ENCODE results near the gene CERS4.

The CERS4 gene, protein sequence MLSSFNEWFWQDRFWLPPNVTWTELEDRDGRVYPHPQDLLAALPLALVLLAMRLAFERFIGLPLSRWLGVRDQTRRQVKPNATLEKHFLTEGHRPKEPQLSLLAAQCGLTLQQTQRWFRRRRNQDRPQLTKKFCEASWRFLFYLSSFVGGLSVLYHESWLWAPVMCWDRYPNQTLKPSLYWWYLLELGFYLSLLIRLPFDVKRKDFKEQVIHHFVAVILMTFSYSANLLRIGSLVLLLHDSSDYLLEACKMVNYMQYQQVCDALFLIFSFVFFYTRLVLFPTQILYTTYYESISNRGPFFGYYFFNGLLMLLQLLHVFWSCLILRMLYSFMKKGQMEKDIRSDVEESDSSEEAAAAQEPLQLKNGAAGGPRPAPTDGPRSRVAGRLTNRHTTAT

DNA sequence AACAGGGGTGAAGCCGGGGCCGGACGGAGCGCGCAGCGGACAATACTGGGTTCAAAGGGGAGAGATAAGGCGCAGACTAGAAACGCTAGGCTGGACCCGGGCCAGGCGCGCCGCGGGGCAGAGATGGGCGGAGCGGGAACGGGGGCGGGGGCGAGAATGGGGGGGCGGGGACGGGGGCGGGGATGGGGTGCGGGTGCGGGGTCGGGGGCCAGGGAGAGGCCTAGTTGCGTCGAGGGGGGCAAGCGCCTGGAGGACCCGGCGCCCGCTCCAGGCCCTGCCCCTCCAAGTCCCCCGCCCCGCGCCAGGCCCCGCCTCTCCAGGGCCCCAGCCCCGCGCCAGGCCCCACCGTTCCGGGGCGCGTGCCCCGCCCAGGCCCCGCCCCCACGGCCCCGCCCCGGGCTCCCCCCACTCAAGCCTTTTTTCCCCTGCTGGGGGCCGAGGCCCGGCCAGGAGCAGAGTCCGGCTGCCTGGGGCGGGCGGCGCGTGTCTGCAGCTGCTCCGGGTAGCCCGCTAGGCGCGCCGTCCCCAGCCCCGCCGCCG, at the start of gene CERS4:
Gene CERS4, plus strand, starts transcription at position 449 of the 540 bp plus-strand sequence. CDS start 41,707 bp downstream, outside the sequence.
- Histone ChIP-seq H3K9me3 (ENCODE audit: control insufficient read depth in 2 of 2, low read length in 2 of 2) (no peaks in the 10 kb centered on the region), H3K4me1 (ENCODE audit: control insufficient read depth, insufficient read depth, low read length) (peaks cover 22% of the 10 kb centered on the region), H3K4me3 (ENCODE audit: low read length in 2 of 2) (peak within 1 kb of the TSS; percentile 73 to 82), H3K36me3 (ENCODE audit: control insufficient read depth in 2 of 2, insufficient read depth in 2 of 2, low read length in 2 of 2) (no peaks in the 10 kb centered on the region), H3K27me3 (ENCODE audit: control insufficient read depth in 1 of 2, insufficient read depth in 2 of 2, low read length in 2 of 2) (no peaks in the 10 kb centered on the region), H3K27ac (ENCODE audit: low read length) (peak within 1 kb of the TSS; percentile 11), H3K9ac (ENCODE audit: low read length in 2 of 2) (peak within 1 kb of the TSS; percentile 71 to 79)

DNA sequence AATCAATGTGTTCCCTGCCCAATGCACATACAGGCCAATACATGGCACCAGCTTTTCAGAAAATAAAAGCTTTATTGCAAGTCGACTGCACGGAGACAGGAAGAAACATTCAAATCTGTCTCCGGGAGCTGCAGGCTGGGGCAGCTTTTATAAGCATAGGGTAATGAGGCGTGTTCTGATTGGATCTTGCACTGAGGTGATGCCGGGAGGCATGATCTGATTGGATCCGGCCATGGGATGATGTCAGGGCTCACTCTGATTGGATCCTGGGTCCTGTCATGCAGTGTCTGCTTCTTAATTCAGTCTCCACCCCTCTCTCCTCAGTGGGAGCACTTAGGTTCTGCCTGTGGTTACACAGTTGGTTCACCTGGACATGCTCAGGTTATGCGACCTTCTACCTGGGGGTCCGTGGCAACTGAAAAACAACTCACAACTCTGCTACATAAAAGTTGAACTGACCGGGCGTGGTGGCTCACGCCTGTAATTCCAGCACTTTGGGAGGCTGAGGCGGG, 48.0 kb upstream of the CERS4 start:
- Histone ChIP-seq H3K4me1 (ENCODE audit: control insufficient read depth, insufficient read depth, low read length) (no peaks in the 10 kb centered on the region), H3K9me3 (ENCODE audit: control insufficient read depth in 2 of 2, low read length in 2 of 2) (no peaks in the 10 kb centered on the region), H3K27me3 (ENCODE audit: control insufficient read depth in 1 of 2, insufficient read depth in 2 of 2, low read length in 2 of 2) (no peaks in the 10 kb centered on the region), H3K9ac (ENCODE audit: low read length in 2 of 2) (no peak overlapping the region), H3K4me3 (ENCODE audit: low read length in 2 of 2) (no peak overlapping the region), H3K36me3 (ENCODE audit: control insufficient read depth in 2 of 2, insufficient read depth in 2 of 2, low read length in 2 of 2) (no peaks in the 10 kb centered on the region), H3K27ac (ENCODE audit: low read length) (no peak overlapping the region)

DNA sequence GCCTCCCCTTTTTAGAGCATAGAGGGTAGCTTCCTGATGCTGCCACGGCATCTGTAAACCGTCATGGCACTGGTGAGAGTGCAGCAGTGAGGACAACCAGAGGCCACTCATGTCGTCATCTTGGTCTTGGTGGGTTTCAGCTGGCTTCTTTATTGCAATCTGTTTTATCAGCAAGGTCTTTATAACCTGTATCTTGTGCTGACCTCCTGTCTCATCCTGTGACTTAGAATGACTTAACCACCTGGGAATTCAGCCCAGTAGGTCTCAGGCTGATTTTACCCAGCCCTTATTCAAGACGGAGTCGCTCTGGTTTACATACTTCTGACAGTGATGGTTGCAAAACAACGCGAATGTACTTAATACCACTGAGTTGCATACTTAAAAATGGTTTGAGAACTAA, 45.4 kb upstream of the CERS4 start:
- peak overlapping the region in 1 of 2 donors; percentile 29 for H3K4me3 ChIP-seq (ENCODE audit: low read length in 2 of 2)
- no peak overlapping the region for H3K9ac ChIP-seq (ENCODE audit: low read length in 2 of 2)
- no peaks in the 10 kb centered on the region for H3K27me3 ChIP-seq (ENCODE audit: control insufficient read depth in 1 of 2, insufficient read depth in 2 of 2, low read length in 2 of 2)
- no peaks in the 10 kb centered on the region for H3K36me3 ChIP-seq (ENCODE audit: control insufficient read depth in 2 of 2, insufficient read depth in 2 of 2, low read length in 2 of 2)
- H3K27ac ChIP-seq (ENCODE audit: low read length): no peak overlapping the region
- H3K4me1 ChIP-seq (ENCODE audit: control insufficient read depth, insufficient read depth, low read length): peaks cover 2% of the 10 kb centered on the region
- H3K9me3 ChIP-seq (ENCODE audit: control insufficient read depth in 2 of 2, low read length in 2 of 2): no peaks in the 10 kb centered on the region

DNA sequence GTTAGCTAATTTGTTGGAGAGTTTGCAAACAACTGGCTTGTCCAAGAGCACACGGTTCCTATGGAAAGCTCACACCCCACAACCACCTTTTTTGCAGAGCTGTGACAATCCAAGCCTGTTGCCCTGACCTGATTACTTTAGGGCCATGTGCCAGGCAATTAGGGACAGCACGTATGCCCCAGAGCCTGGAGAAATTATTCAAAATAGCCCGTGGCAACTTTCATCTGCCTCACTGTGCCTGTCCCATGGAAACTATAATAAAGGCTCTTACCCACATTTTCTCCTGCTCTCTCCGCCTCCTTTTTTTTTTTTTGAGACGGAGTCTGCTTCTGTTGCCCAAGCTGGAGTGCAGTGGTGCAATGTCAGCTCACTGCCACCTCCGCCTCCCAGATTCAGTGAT, 41.2 kb upstream of the CERS4 start:
- H3K9me3 ChIP-seq (ENCODE audit: control insufficient read depth in 2 of 2, low read length in 2 of 2): no peaks in the 10 kb centered on the region
- no peak overlapping the region for H3K4me3 ChIP-seq (ENCODE audit: low read length in 2 of 2)
- peaks cover 2% of the 10 kb centered on the region for H3K4me1 ChIP-seq (ENCODE audit: control insufficient read depth, insufficient read depth, low read length)
- H3K27ac ChIP-seq (ENCODE audit: low read length): no peak overlapping the region
- H3K9ac ChIP-seq (ENCODE audit: low read length in 2 of 2): no peak overlapping the region
- no peaks in the 10 kb centered on the region for H3K27me3 ChIP-seq (ENCODE audit: control insufficient read depth in 1 of 2, insufficient read depth in 2 of 2, low read length in 2 of 2)
- H3K36me3 ChIP-seq (ENCODE audit: control insufficient read depth in 2 of 2, insufficient read depth in 2 of 2, low read length in 2 of 2): no peaks in the 10 kb centered on the region

DNA sequence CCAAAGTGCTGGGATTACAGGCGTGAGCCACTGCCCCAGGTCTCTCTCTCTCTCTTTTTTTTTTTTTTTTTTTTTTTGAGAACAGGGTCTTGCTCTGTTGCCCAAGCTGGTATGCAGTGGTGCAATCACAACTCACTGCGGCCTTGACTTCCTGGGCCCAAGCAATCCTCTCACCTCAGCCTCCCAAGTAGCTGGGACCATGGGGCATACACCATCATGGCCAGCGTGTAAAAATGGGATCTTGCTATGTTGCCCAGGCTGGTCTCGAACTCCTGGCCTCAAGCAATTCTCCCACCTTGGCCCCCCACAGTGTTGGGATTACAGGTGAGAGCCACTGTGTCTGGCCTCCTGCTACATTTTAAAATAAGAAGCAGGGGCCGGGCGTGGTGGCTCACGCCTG, 40.6 kb upstream of the CERS4 start:
- H3K36me3 ChIP-seq (ENCODE audit: control insufficient read depth in 2 of 2, insufficient read depth in 2 of 2, low read length in 2 of 2): no peaks in the 10 kb centered on the region
- H3K4me1 ChIP-seq (ENCODE audit: control insufficient read depth, insufficient read depth, low read length): peaks cover 2% of the 10 kb centered on the region
- no peaks in the 10 kb centered on the region for H3K27me3 ChIP-seq (ENCODE audit: control insufficient read depth in 1 of 2, insufficient read depth in 2 of 2, low read length in 2 of 2)
- H3K27ac ChIP-seq (ENCODE audit: low read length): no peak overlapping the region
- no peaks in the 10 kb centered on the region for H3K9me3 ChIP-seq (ENCODE audit: control insufficient read depth in 2 of 2, low read length in 2 of 2)
- H3K4me3 ChIP-seq (ENCODE audit: low read length in 2 of 2): no peak overlapping the region
- no peak overlapping the region for H3K9ac ChIP-seq (ENCODE audit: low read length in 2 of 2)

DNA sequence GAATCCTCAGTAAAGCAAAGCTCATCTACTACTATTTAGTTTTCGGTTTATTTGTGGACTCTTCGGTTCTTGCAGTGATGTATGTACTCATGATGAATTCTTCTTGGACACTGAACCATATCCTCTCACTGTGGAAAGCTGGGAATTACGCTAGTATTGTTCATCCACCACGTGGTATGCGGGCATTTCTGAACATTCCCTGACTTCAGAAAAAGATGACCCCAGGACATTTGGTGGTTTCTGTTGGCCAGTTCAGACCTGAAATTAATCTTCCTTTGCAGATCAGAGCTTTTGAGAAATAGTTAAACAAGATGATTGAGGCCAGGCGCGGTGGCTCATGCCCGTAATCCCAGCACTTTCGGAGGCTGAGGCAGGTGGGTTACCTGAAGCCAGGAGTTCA, 34.5 kb upstream of the CERS4 start:
- no peaks in the 10 kb centered on the region for H3K9me3 ChIP-seq (ENCODE audit: control insufficient read depth in 2 of 2, low read length in 2 of 2)
- no peak overlapping the region for H3K4me3 ChIP-seq (ENCODE audit: low read length in 2 of 2)

DNA sequence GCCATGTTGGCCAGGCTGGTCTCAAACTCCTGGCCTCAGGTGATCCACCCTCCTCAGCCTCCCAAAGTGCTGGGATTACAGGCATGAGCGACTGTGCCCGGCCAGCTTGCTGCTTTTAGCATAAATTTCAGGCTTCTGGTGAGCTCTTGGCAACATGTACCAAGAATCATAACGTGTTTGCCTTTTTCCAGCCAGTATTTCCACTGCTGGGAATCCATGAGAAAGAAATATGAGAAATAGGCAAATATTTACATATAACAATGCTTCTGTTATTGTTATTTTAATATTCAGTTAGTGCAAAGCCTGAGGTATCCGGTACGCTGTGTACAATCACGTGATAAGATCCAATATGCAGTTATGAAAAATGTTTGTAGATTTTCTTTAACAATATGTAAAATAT, 29.2 kb upstream of the CERS4 start:
- Histone ChIP-seq H3K36me3 (ENCODE audit: control insufficient read depth in 2 of 2, insufficient read depth in 2 of 2, low read length in 2 of 2) (no peaks in the 10 kb centered on the region), H3K4me3 (ENCODE audit: low read length in 2 of 2) (no peak overlapping the region), H3K27me3 (ENCODE audit: control insufficient read depth in 1 of 2, insufficient read depth in 2 of 2, low read length in 2 of 2) (no peaks in the 10 kb centered on the region), H3K9me3 (ENCODE audit: control insufficient read depth in 2 of 2, low read length in 2 of 2) (no peaks in the 10 kb centered on the region), H3K9ac (ENCODE audit: low read length in 2 of 2) (no peak overlapping the region), H3K27ac (ENCODE audit: low read length) (no peak overlapping the region), H3K4me1 (ENCODE audit: control insufficient read depth, insufficient read depth, low read length) (no peaks in the 10 kb centered on the region)

More for the DNA sequence above, 34.5 kb upstream of the CERS4 start:
- Histone ChIP-seq H3K36me3 (ENCODE audit: control insufficient read depth in 2 of 2, insufficient read depth in 2 of 2, low read length in 2 of 2) (no peaks in the 10 kb centered on the region), H3K27ac (ENCODE audit: low read length) (no peak overlapping the region), H3K27me3 (ENCODE audit: control insufficient read depth in 1 of 2, insufficient read depth in 2 of 2, low read length in 2 of 2) (no peaks in the 10 kb centered on the region), H3K9ac (ENCODE audit: low read length in 2 of 2) (no peak overlapping the region), H3K4me1 (ENCODE audit: control insufficient read depth, insufficient read depth, low read length) (no peaks in the 10 kb centered on the region)

DNA sequence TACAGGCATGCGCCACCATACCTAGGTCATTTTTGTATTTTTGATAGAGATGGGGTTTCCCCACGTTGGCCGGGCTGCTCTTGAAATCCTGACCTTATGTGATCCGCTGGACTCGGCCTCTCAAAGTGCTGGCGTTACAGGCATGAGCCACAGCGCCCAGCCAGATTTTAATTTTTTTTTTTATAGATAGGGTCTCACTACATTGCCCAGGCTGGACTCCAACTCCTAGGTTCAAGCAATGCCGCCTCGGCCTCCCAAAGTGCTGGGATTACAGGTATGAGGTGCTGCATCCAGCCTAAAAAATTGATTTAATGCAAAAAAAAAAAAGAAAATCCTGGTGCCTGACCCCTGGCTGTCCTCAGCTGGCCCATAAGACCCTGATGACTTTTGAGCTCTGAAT, 24.9 kb upstream of the CERS4 start:
- H3K9ac ChIP-seq (ENCODE audit: low read length in 2 of 2): no peak overlapping the region
- H3K4me1 ChIP-seq (ENCODE audit: control insufficient read depth, insufficient read depth, low read length): no peaks in the 10 kb centered on the region
- no peak overlapping the region for H3K27ac ChIP-seq (ENCODE audit: low read length)
- no peaks in the 10 kb centered on the region for H3K27me3 ChIP-seq (ENCODE audit: control insufficient read depth in 1 of 2, insufficient read depth in 2 of 2, low read length in 2 of 2)
- H3K36me3 ChIP-seq (ENCODE audit: control insufficient read depth in 2 of 2, insufficient read depth in 2 of 2, low read length in 2 of 2): no peaks in the 10 kb centered on the region
- no peaks in the 10 kb centered on the region for H3K9me3 ChIP-seq (ENCODE audit: control insufficient read depth in 2 of 2, low read length in 2 of 2)
- H3K4me3 ChIP-seq (ENCODE audit: low read length in 2 of 2): no peak overlapping the region

DNA sequence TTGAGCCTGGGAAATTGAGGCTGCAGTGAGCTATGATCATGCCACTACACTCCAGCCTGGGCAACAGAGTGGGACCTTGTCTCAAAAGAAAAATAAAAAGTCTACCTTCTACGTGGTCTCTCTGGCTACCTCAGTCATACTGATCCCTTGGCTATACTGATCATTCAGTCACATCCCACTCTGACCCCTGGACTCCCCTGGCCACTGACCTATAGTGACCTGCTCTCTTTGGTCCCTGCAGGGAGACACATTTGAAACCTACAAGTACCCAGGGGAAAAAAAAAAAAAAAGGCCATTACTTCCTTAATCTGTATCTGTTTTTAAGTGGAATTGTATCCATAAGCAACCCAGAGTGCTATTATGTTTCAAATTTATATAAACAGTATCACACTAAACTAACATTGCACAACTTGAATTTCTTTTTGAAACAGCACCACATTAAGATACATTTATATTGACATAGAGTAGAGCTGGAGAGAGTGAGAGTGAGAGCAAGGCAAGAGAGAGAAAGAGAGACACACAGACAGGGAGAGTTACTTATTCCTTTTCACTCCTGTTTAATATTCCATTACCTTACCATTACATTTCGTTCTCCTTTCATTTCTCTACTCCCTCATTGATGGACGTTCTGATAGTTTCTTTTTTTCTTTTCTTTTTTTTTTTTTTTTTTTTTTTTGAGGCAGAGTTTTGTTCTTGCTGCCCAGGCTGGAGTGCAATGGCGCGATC, 23.7 kb upstream of the CERS4 start:
- H3K9me3 ChIP-seq (ENCODE audit: control insufficient read depth in 2 of 2, low read length in 2 of 2): no peaks in the 10 kb centered on the region
- H3K4me3 ChIP-seq (ENCODE audit: low read length in 2 of 2): no peak overlapping the region
- no peaks in the 10 kb centered on the region for H3K27me3 ChIP-seq (ENCODE audit: control insufficient read depth in 1 of 2, insufficient read depth in 2 of 2, low read length in 2 of 2)
- H3K9ac ChIP-seq (ENCODE audit: low read length in 2 of 2): no peak overlapping the region
- no peaks in the 10 kb centered on the region for H3K4me1 ChIP-seq (ENCODE audit: control insufficient read depth, insufficient read depth, low read length)
- H3K27ac ChIP-seq (ENCODE audit: low read length): no peak overlapping the region
- H3K36me3 ChIP-seq (ENCODE audit: control insufficient read depth in 2 of 2, insufficient read depth in 2 of 2, low read length in 2 of 2): no peaks in the 10 kb centered on the region

DNA sequence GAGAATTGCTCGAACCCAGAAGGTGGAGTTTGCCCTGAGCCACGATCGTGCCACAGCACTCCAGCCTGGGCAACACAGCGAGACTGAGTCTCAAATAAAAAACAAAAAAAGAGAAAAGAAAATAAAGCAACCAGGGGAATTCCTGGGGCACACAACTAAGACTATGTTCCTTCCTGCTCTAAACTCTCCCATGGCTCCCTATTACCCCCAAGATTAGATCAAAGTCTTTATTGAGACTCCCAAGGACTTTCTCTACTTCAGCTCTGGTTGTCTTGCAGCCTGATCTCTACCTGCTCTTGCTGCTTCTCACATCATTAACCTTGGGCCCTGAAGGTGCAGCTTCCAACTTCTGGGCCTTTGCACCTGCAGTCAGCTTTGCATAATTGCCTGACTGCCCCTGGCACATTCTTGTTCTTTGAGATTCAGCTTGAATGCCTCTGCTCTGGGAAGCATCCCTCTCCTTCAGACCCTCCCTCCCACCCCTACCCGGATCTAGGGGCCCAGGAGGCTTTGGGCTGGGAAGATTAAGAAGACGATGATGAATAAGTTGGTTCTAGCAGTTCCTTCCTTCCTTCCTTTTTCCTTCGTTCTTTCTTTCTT, 16.8 kb upstream of the CERS4 start:
- no peak overlapping the region for H3K9ac ChIP-seq (ENCODE audit: low read length in 2 of 2)
- H3K4me1 ChIP-seq (ENCODE audit: control insufficient read depth, insufficient read depth, low read length): peaks cover 2% of the 10 kb centered on the region
- H3K27ac ChIP-seq (ENCODE audit: low read length): no peak overlapping the region

More for the DNA sequence above, 16.8 kb upstream of the CERS4 start:
- no peaks in the 10 kb centered on the region for H3K9me3 ChIP-seq (ENCODE audit: control insufficient read depth in 2 of 2, low read length in 2 of 2)
- peaks cover 0 to 2% of the 10 kb centered on the region in 2 donors for H3K27me3 ChIP-seq (ENCODE audit: control insufficient read depth in 1 of 2, insufficient read depth in 2 of 2, low read length in 2 of 2)
- H3K4me3 ChIP-seq (ENCODE audit: low read length in 2 of 2): no peak overlapping the region
- H3K36me3 ChIP-seq (ENCODE audit: control insufficient read depth in 2 of 2, insufficient read depth in 2 of 2, low read length in 2 of 2): no peaks in the 10 kb centered on the region

Measured in stomach smooth muscle (tissue), 2 donors.